Measurements from ENCODE around the gene POU2F1.
"Not testable (repeated sequence)": the region's sequence is repeated elsewhere in the genome, so short reads cannot be mapped to it uniquely, and the experiment has no call there.

- TF ChIP-seq CTCF (IDR thresholded peaks at IDR 0.05; ENCODE audit: low read depth, low read length, missing input control); YY1 (IDR thresholded peaks at IDR 0.05); ATF3 (IDR thresholded peaks at IDR 0.05); GABPA (IDR thresholded peaks at IDR 0.05 in 1 of 2, conservative IDR thresholded peaks at IDR 0.05 in 1 of 2); MAX (IDR thresholded peaks at IDR 0.05); EGR1 (IDR thresholded peaks at IDR 0.05; ENCODE audit: low read depth in 2 of 2); JUND (IDR thresholded peaks at IDR 0.05): not testable (repeated sequence)
- TF ChIP-seq, protein P1, sequence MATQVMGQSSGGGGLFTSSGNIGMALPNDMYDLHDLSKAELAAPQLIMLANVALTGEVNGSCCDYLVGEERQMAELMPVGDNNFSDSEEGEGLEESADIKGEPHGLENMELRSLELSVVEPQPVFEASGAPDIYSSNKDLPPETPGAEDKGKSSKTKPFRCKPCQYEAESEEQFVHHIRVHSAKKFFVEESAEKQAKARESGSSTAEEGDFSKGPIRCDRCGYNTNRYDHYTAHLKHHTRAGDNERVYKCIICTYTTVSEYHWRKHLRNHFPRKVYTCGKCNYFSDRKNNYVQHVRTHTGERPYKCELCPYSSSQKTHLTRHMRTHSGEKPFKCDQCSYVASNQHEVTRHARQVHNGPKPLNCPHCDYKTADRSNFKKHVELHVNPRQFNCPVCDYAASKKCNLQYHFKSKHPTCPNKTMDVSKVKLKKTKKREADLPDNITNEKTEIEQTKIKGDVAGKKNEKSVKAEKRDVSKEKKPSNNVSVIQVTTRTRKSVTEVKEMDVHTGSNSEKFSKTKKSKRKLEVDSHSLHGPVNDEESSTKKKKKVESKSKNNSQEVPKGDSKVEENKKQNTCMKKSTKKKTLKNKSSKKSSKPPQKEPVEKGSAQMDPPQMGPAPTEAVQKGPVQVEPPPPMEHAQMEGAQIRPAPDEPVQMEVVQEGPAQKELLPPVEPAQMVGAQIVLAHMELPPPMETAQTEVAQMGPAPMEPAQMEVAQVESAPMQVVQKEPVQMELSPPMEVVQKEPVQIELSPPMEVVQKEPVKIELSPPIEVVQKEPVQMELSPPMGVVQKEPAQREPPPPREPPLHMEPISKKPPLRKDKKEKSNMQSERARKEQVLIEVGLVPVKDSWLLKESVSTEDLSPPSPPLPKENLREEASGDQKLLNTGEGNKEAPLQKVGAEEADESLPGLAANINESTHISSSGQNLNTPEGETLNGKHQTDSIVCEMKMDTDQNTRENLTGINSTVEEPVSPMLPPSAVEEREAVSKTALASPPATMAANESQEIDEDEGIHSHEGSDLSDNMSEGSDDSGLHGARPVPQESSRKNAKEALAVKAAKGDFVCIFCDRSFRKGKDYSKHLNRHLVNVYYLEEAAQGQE (IDR thresholded peaks at IDR 0.05), result not testable (repeated sequence)
These were observed 4.1 kb downstream of the POU2F1 start for GRCh38 chr1:167224734-167225235.
